Prostate gland (tissue), 2 donors: ENCODE results near the gene POLA2. TPM values are rescaled to one million over a fixed set of nuclear protein-coding genes. Genes with fewer than 3 reads are reported as not detected.

Experiments used
- DNase-seq: peaks from one replicate; pipeline ENCODE4 v3.0.0-alpha.2; 2019; ENCODE audit warnings: low spot score
- H3K27ac ChIP-seq, 2 donors: fragments of 200-600 bp; sonication (generic); 2 replicates each; pipeline ENCODE4 v1.5.1; 2017 to 2019
- H3K27me3 ChIP-seq: fragments of 200-600 bp; sonication (generic); replicated peaks from 2 replicates; pipeline ENCODE4 v1.5.1; 2019; ENCODE audit not compliant: insufficient read depth
- H3K36me3 ChIP-seq, 2 donors: fragments of 200-600 bp; sonication (generic); 1 replicate in 1 of 2; 2 replicates in 1 of 2; pipeline versions ENCODE4 v1.5.1 to v1.8.1; 2017 to 2019
- H3K4me1 ChIP-seq: fragments of 200-600 bp; sonication (generic); replicated peaks from 2 replicates; pipeline ENCODE4 v1.5.1; 2019
- H3K4me3 ChIP-seq, 2 donors: fragments of 200-600 bp; sonication (generic); 2 replicates each; pipeline ENCODE4 v1.5.1; 2017 to 2019
- H3K9me3 ChIP-seq: fragments of 200-600 bp; sonication (generic); 2 replicates; pipeline ENCODE4 v1.5.1; 2017
- CTCF ChIP-seq, 4 experiments: fragments of 200-600 bp in 2 of 4; fragments of 450-650 bp in 2 of 4; sonication (generic) in 2 of 4; IDR thresholded peaks; 1 replicate in 3 of 4; 2 replicates in 1 of 4; pipeline ENCODE4 v1.5.1; 2016 to 2019; ENCODE audit warnings: antibody characterized with exemption in 4 of 4, mild to moderate bottlenecking in 2 of 4, moderate library complexity in 2 of 4
- POLR2A ChIP-seq: fragments of 450-650 bp; IDR thresholded peaks from one replicate; pipeline ENCODE4 v1.6.1; 2016; ENCODE audit warnings: antibody characterized with exemption, mild to moderate bottlenecking
- POLR2AphosphoS5 ChIP-seq: sonication (generic); formaldehyde crosslinking; IDR thresholded peaks from one replicate; pipeline ENCODE4 v1.6.1; 2017; ENCODE audit warnings: antibody characterized with exemption
- WGBS: methylation state at CpG from one replicate; pipeline ENCODE4 v1.1.5; 2018; 5-methylcytosine and 5-hydroxymethylcytosine counted together
- intact Hi-C: fragments of 100-400 bp; cut with DNase I; formaldehyde crosslinking; loops from one replicate; pipeline ENCODE4 v1.14.2; 2022
- total RNA-seq, 2 donors: library from RNA; depleted of rRNA; stranded (reverse); fragments of >200 nt; gene quantifications; one replicate each; pipeline ENCODE4 v1.1.0, GENCODE V29; 2016

POLA2 gene
- total RNA-seq, 2 donors from 2014 or later, result 21.6 to 25.9 TPM

GRCh38 chr11:65291613-65292012 is 29.9 kb downstream of the POLA2 start:
- Histone ChIP-seq H3K36me3 (no peaks in the 10 kb centered on the region), H3K4me3 (no peak overlapping the region), H3K27me3 (no peaks in the 10 kb centered on the region), H3K9me3 (no peaks in the 10 kb centered on the region), H3K27ac (peak overlapping the region; percentile 9 to 56), H3K4me1 (no peaks in the 10 kb centered on the region)
- intact Hi-C loops, result no loop called here
- no peak for DNase-seq
- WGBS, result 56% methylated on average over 5 of the region's 5 CpGs
- TF ChIP-seq POLR2A, result no peak

GRCh38 chr11:65292890-65293289 is 31.1 kb downstream of the POLA2 start:
- Histone ChIP-seq H3K27me3 (no peaks in the 10 kb centered on the region), H3K4me1 (no peaks in the 10 kb centered on the region), H3K9me3 (no peaks in the 10 kb centered on the region), H3K4me3 (no peak overlapping the region), H3K36me3 (no peaks in the 10 kb centered on the region), H3K27ac (peak overlapping the region; percentile 9 to 48)
- no peak for DNase-seq
- WGBS, result 72% methylated on average over 5 of the region's 5 CpGs
- no peak for TF ChIP-seq POLR2AphosphoS5
- no peak for TF ChIP-seq CTCF (IDR thresholded peaks at IDR 0.05)
- TF ChIP-seq POLR2A, result no peak
- intact Hi-C loops, result no loop called here

GRCh38 chr11:65293909-65294381 is 32.2 kb downstream of the POLA2 start:
- Histone ChIP-seq H3K4me1 (peaks cover under 1% of the 10 kb centered on the region), H3K9me3 (no peaks in the 10 kb centered on the region), H3K36me3 (no peaks in the 10 kb centered on the region), H3K27me3 (no peaks in the 10 kb centered on the region), H3K4me3 (no peak overlapping the region), H3K27ac (peak overlapping the region; percentile 20 to 48)
- TF ChIP-seq CTCF (IDR thresholded peaks at IDR 0.05), result no peak
- peak; percentile 46 for TF ChIP-seq POLR2AphosphoS5
- no peak for TF ChIP-seq POLR2A
- intact Hi-C loops, result no loop called here
- DNase-seq, result no peak
- 56% methylated on average over 10 of the region's 10 CpGs for WGBS

GRCh38 chr11:65295001-65295400 is 33.2 kb downstream of the POLA2 start:
- Histone ChIP-seq H3K4me1 (peaks cover 2% of the 10 kb centered on the region), H3K27me3 (no peaks in the 10 kb centered on the region), H3K36me3 (no peaks in the 10 kb centered on the region), H3K9me3 (no peaks in the 10 kb centered on the region), H3K27ac (peak overlapping the region; percentile 24 to 48), H3K4me3 (no peak overlapping the region)
- intact Hi-C loops, result no loop called here
- WGBS, result 73% methylated on average over 11 of the region's 11 CpGs
- no peak for DNase-seq
- TF ChIP-seq POLR2AphosphoS5, result no peak
- no peak for TF ChIP-seq POLR2A
- TF ChIP-seq CTCF (IDR thresholded peaks at IDR 0.05), result no peak

GRCh38 chr11:65295571-65296341 is 34.0 kb downstream of the POLA2 start:
- TF ChIP-seq CTCF (IDR thresholded peaks at IDR 0.05), result no peak
- no peak for TF ChIP-seq POLR2AphosphoS5
- no peak for TF ChIP-seq POLR2A
- H3K27ac ChIP-seq, result peak overlapping the region; percentile 24 to 48
- H3K4me1 ChIP-seq, result peaks cover 2% of the 10 kb centered on the region
- H3K36me3 ChIP-seq, result no peaks in the 10 kb centered on the region
- no peaks in the 10 kb centered on the region for H3K9me3 ChIP-seq
- 85% methylated on average over 10 of the region's 11 CpGs for WGBS
- intact Hi-C loops, result no loop called here
- no peaks in the 10 kb centered on the region for H3K27me3 ChIP-seq
- H3K4me3 ChIP-seq, result no peak overlapping the region
- DNase-seq, result no peak
